Suprapubic skin (tissue), 4 donors: Measurements from ENCODE around the gene KRTAP10-11.

ENCODE experiments used
- POLR2A ChIP-seq, 2 donors: fragments of 450-650 bp; IDR thresholded peaks; one replicate each; pipeline ENCODE4 v1.6.1; 2017; ENCODE audit warnings: antibody characterized with exemption in 2 of 2, mild to moderate bottlenecking in 2 of 2, moderate library complexity in 2 of 2
- POLR2AphosphoS5 ChIP-seq, 3 donors: sonication (generic); formaldehyde crosslinking; IDR thresholded peaks; one replicate each; pipeline ENCODE4 v1.6.1; 2017; ENCODE audit warnings: antibody characterized with exemption in 3 of 3
- TF ChIP-seq, protein P1 (sequence below), 2 donors: fragments of 200-600 bp in 1 of 2; fragments of 450-650 bp in 1 of 2; sonication (generic) in 1 of 2; IDR thresholded peaks; one replicate each; pipeline ENCODE4 v1.5.1; 2016 to 2019; ENCODE audit warnings: antibody characterized with exemption in 2 of 2, mild to moderate bottlenecking in 1 of 2, moderate library complexity in 1 of 2

DNA sequence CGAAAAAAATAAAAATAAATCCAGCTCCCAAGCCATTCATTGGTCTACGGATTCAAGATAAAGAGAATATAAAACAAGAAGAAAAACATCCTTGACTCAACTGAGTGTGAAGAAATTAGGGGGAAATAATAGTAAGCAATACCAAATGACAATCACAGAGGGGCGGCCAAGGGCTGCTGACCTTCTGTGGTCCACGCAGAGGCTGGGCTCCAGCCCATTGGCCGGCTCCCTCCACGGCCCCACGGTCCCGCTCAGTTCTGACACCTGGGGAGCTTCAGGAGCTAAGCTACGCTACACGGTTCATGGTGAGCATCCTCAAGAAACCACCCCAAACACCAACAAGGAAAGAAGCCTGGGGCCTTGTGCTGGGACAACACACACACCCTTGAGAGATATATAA lies 50.4 kb downstream of the KRTAP10-11 start:
- TF ChIP-seq, protein P1, sequence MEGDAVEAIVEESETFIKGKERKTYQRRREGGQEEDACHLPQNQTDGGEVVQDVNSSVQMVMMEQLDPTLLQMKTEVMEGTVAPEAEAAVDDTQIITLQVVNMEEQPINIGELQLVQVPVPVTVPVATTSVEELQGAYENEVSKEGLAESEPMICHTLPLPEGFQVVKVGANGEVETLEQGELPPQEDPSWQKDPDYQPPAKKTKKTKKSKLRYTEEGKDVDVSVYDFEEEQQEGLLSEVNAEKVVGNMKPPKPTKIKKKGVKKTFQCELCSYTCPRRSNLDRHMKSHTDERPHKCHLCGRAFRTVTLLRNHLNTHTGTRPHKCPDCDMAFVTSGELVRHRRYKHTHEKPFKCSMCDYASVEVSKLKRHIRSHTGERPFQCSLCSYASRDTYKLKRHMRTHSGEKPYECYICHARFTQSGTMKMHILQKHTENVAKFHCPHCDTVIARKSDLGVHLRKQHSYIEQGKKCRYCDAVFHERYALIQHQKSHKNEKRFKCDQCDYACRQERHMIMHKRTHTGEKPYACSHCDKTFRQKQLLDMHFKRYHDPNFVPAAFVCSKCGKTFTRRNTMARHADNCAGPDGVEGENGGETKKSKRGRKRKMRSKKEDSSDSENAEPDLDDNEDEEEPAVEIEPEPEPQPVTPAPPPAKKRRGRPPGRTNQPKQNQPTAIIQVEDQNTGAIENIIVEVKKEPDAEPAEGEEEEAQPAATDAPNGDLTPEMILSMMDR (IDR thresholded peaks at IDR 0.05), result no peak
- no peak for TF ChIP-seq POLR2A (IDR thresholded peaks at IDR 0.05)
- no peak for TF ChIP-seq POLR2AphosphoS5 (IDR thresholded peaks at IDR 0.05)
